Measurements from ENCODE around the gene COL18A1.

The COL18A1 gene

GRCh38 chr21:45445369-45445768 lies 40.4 kb downstream of the COL18A1 start:
- TF ChIP-seq, protein P1, sequence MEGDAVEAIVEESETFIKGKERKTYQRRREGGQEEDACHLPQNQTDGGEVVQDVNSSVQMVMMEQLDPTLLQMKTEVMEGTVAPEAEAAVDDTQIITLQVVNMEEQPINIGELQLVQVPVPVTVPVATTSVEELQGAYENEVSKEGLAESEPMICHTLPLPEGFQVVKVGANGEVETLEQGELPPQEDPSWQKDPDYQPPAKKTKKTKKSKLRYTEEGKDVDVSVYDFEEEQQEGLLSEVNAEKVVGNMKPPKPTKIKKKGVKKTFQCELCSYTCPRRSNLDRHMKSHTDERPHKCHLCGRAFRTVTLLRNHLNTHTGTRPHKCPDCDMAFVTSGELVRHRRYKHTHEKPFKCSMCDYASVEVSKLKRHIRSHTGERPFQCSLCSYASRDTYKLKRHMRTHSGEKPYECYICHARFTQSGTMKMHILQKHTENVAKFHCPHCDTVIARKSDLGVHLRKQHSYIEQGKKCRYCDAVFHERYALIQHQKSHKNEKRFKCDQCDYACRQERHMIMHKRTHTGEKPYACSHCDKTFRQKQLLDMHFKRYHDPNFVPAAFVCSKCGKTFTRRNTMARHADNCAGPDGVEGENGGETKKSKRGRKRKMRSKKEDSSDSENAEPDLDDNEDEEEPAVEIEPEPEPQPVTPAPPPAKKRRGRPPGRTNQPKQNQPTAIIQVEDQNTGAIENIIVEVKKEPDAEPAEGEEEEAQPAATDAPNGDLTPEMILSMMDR (IDR thresholded peaks at IDR 0.05; ENCODE audit: insufficient read depth, low read length, missing control alignments), result no peak
- CTCF ChIA-PET, result interaction anchor here (1.6 to 9.9 kb wide), 2 partner anchors 151 to 306 kb away, joined by 3 to 113 read pairs; no protein-coding TSS in a partner anchor
- POLR2A ChIA-PET, result no interaction called here
- no peak for DNase-seq (ENCODE audit: low read depth, low spot score)
- no peak overlapping the region for H3K4me3 ChIP-seq (ENCODE audit: low read depth, low read length)

DNA sequence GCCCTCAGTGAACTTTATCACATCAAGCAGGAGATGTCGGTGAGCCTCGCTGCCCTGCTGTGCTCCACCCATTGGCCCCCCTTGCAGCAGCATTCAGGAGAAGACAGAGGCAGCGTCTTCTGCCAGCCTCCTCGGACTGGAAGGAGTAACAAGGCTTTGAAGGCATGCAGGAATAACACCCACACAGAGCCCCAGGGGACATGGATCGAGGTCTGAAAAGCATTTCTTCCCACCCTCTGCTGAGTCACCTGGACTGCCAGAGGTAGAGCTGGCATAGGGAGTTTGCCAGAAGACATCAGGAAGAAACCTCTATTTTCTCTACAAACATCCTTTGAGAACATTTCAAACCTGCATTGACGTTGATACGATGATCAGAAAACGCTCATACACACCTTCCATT lies 42.9 kb downstream of the COL18A1 start:
- POLR2A ChIA-PET, result no interaction called here
- DNase-seq (ENCODE audit: low read depth, low spot score), result no peak
- H3K4me3 ChIP-seq (ENCODE audit: low read depth, low read length), result no peak overlapping the region
- CTCF ChIA-PET, result interaction anchor here (1.0 to 9.9 kb wide), 5 partner anchors 9 to 319 kb away, joined by 3 to 113 read pairs (median 3); no protein-coding TSS in a partner anchor
- TF ChIP-seq, protein P1 (IDR thresholded peaks at IDR 0.05; ENCODE audit: insufficient read depth, low read length, missing control alignments), result no peak

DNA sequence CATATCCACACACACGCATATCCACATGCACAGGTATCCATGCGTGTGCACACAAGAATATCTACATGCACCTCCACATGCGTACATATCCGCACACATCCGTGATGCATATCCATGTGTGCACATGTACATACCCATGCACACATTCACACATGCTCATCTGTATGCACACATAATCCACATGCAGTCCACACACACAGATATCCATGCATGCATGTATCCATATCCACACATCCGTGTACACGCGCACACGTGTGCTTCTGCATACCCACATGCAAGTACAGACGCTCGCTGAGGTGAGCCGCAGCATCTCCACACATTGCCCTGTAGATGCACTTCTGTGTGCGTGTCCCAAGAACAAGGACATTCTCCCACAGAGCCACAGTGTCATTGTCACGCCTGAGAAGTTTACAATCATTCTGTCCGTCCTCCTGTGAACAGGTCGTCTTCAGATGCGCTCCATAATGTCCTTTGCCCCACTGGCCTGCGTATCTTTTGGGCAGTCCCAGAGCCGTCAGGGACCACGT lies 43.4 kb downstream of the COL18A1 start:
- no peak overlapping the region for H3K4me3 ChIP-seq (ENCODE audit: low read depth, low read length)
- no peak for DNase-seq (ENCODE audit: low read depth, low spot score)
- ChIA-PET POLR2A (no interaction called here), CTCF (interaction anchor here (2.0 kb wide), 1 partner anchor 310 kb away, joined by 9 read pairs; no protein-coding TSS in a partner anchor)
- TF ChIP-seq, protein P1 (IDR thresholded peaks at IDR 0.05; ENCODE audit: insufficient read depth, low read length, missing control alignments), result no peak

DNA sequence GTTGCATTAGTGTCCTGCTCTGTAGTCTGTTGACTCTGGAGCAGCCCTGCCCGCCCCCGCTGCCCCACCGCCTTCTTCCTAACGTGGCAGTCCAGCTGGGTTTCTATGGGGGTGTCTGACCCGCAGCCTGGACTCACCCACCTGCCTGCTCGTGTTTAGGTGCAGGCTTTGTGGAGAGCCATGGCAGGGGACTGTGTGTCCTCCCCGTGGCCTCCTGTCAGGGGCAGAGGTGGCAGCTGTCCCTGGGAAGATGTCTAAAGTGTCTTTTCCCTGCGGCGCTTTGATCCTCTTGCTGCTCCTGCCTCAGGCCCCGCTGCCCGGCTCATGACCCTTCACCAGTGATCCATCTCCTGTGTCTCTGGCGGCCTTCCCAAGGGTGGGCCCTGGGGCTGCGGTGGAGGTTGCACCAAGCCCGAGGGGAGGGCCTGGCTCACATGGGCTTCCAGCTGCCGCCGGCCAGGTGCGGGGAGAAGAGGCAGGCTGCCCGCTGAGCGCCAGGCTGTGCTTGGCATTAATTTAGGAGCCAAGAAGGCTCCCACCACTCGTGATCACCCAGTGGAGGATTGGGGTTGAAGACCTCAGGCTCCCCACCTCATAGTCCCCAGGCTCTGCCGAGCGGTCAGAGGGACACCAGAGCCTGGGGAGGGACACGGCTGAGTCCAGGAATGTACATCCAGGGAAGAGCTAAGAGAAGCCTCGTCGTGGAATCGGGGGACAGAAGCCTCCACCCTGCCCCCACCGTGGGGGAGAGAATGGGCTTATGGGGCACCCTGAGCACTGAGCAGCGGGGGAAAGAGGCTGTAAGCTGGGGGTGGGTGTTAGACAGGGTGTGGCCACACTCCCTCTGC lies 44.1 kb downstream of the COL18A1 start:
- TF ChIP-seq, protein P1 (IDR thresholded peaks at IDR 0.05; ENCODE audit: insufficient read depth, low read length, missing control alignments), result no peak
- CTCF ChIA-PET, result interaction anchor here (1.1 to 2.2 kb wide), 3 partner anchors 9 to 371 kb away, joined by 3 to 9 read pairs (median 9); no protein-coding TSS in a partner anchor
- POLR2A ChIA-PET, result no interaction called here
- no peak for DNase-seq (ENCODE audit: low read depth, low spot score)
- no peak overlapping the region for H3K4me3 ChIP-seq (ENCODE audit: low read depth, low read length)

DNA sequence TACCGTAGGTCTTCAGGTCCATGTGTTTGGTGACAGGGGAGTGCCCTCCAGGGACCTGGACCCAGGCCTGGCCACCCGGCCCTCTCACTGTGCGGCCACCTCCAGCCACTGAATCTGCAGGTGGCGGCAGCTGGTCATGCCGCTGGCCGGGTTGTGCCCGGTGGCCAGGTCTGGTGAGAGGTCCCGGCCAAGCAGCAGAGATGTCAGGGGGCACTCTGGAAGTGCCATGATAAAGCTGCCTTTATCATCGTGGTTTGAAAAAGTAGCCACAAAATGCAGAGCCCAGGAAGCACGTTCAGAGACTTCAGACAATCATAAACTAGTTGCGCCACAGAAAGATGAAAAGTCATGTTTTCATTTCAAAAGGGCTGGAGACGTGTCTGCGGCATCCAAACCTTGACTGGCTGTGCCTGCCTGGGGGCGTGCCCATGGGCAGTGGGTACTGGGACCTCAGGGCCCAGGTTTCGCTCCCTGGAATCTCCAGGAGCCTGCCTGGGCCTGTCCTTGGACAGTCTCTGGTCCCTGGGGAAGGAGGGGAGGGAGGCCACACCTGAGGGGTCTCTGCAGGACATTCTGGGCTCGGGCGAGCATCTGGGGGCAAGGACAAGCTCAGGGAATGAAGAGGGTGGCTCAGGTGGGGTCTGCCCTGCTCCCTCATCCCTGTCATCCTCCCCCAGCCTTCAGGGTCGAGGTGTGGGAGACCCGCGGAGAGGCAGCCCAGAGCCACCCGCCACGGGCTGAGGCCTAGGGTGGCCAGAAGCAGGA lies 44.9 kb downstream of the COL18A1 start:
- ChIA-PET CTCF (interaction anchor here (0.6 to 2.2 kb wide), 4 partner anchors 10 to 370 kb away, joined by 3 to 9 read pairs (median 6); no protein-coding TSS in a partner anchor), POLR2A (no interaction called here)
- H3K4me3 ChIP-seq (ENCODE audit: low read depth, low read length), result no peak overlapping the region
- no peak for DNase-seq (ENCODE audit: low read depth, low spot score)
- TF ChIP-seq, protein P1 (IDR thresholded peaks at IDR 0.05; ENCODE audit: insufficient read depth, low read length, missing control alignments), result no peak

Data from AG04449 (cell line).